ENCODE data around the gene ESRRA.
A peak's percentile ranks its signal among the peaks of the same experiment; 100 is the strongest.

The ESRRA gene

DNA sequence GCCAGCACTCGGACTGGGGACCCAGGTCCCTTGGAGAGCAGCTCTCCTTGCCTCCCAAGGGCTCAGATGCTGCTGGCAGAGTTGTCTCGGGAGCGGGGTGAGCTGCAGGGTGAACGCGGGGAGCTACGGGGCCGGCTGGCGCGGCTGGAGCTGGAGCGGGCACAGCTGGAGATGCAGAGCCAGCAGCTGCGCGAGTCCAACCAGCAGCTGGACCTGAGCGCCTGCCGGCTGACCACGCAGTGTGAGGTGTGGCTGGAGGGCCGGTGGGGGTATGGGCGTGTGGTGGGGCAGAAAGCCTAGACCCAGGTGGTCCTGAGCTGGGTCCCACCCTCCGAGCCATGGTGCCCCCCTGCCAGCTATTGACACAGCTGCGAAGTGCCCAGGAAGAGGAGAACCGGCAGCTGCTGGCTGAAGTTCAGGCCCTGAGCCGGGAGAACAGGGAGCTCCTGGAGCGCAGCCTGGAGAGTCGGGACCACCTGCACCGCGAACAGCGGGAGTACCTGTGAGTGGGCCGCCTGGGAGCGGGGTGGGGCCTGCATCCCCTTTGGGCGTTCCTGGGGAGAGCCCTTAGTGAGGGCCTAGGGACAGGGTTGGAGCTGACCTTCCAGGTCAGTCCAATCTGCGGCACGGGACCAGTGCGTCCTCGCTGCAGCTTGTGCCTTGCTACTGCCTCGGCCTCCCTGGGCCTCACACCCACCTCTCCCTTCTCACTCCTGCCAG, 47.8 kb downstream of the ESRRA start:
- Mint-ChIP-seq H3K4me1 (peaks cover 41% of the 10 kb centered on the region), H3K27ac (no peak overlapping the region), H3K4me3 (no peak overlapping the region), H3K36me3 (peaks cover 34% of the 10 kb centered on the region), H3K9me3 (no peaks in the 10 kb centered on the region), H3K27me3 (no peaks in the 10 kb centered on the region)
- ATAC-seq = no peak

DNA sequence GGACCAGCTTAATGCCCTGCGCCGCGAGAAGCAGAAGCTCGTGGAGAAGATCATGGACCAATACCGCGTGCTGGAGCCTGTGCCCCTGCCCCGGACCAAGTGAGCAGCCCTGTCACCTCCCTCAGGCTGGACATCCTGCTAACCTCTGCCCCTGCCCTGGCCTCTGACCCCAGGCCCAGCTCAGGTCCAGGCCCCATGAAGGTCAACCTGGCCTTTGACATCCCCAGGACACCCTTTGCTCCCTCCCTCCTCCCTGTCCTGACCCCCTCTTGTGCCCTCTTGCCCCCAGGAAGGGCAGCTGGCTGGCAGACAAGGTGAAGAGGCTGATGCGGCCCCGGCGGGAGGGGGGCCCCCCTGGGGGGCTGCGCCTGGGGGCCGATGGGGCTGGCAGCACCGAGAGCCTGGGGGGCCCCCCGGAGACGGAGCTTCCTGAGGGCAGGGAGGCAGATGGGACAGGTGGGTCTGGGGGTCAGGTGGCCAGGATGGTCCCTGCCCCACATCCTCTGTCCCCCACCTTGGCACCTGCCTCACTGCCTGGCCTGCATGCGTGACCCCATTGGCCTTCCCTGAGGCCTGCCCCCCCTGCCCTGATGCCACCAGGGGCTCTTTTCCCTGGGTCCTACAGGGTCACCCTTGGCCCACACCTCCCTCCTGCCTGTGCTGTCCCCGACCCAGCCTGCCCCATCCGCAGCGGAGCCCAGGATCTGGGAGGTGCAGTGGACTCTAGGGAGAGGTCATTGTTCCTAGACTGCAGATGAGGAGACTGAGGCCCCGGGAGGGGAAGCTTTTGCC, 48.6 kb downstream of the ESRRA start:
- no peak for ATAC-seq
- Mint-ChIP-seq H3K27me3 (no peaks in the 10 kb centered on the region), H3K4me1 (peaks cover 44% of the 10 kb centered on the region), H3K9me3 (no peaks in the 10 kb centered on the region), H3K36me3 (peaks cover 32% of the 10 kb centered on the region), H3K4me3 (no peak overlapping the region), H3K27ac (no peak overlapping the region)

DNA sequence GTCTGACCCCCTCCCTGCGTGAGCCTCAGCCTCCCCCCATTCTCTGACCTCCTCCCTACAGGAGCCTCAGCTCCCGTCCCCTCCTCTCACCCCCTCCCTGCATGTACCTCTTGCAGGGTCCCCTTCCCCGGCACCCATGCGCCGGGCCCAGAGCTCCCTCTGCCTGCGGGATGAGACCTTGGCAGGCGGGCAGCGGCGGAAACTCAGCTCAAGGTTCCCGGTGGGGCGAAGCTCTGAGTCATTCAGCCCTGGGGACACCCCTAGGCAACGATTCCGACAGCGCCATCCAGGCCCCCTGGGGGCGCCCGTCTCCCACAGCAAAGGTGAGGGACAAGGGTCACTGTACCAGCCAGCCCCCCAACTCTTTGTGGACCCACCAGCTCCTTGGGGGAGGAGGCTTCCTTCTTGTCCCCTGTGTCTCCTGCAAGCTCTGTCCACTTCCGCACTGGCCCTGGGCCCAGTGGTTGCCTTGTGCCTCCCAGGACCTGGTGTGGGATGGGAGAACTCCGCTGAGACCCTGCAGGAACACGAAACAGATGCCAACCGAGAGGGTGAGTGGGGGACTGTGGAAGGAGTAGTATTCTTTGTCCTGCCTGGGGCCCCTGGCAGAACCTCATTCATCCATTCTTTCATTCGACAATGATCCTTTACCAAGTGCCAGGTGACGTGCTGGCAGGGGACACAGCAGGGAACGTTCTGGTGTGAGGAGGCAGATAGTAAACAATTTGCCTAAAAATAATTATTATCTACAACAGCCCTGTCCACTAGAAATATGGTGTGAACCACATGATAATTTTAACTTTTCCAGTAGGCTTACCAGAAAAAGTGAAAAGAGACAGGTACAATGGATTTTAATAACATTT, 50.0 kb downstream of the ESRRA start:
- H3K9me3 Mint-ChIP-seq = no peaks in the 10 kb centered on the region
- no peaks in the 10 kb centered on the region for H3K27me3 Mint-ChIP-seq
- no peak overlapping the region for H3K4me3 Mint-ChIP-seq
- H3K4me1 Mint-ChIP-seq = peaks cover 54% of the 10 kb centered on the region
- ATAC-seq = peak; percentile 35
- H3K36me3 Mint-ChIP-seq = peaks cover 25% of the 10 kb centered on the region
- peak overlapping the region; percentile 67 for H3K27ac Mint-ChIP-seq

DNA sequence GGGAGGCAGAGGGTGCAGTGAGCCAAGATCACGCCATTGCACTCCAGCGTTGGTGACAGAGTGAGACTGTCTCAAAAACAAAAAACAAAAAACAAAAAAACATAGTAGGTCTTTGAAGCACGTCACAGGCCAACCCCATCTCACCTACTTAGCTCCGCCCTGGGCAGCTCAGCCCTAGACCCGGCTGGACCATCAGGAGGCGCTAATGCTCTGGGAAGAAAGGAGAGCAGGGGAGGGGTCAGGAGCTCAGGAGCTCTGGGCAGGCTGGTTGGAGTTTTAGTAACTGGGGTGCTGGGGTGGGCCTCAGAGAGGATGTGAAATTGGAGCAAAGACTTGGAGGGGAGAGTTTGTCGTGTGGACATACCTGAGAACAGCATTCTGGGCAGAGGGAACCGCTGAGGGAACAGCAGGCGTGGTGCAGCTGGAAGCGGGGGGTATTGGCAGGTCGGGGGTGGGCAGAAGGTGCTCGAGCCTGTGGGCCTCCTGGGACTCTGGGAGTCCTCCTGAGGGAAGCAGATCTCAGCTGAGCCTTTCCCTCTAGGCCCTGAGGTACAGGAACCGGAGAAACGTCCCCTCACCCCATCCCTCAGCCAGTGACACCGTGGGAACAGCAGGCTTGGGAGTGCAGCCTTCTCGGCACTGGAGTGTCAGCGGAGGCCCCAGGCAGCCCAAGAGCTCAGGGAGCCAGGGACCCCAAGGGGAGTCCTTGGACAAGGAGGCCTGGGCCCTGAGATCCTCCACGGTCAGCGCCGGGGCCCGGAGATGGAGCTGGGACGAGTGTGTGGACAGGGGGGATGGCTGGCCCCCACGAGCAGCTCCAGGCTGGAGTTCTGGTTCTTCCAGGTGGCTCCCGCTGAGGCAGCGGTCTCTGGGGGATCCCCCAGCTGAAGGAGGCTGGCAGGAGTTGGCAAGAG, 51.4 kb downstream of the ESRRA start:
- no peaks in the 10 kb centered on the region for H3K27me3 Mint-ChIP-seq
- peaks cover 55% of the 10 kb centered on the region for H3K4me1 Mint-ChIP-seq
- H3K4me3 Mint-ChIP-seq = no peak overlapping the region
- no peaks in the 10 kb centered on the region for H3K9me3 Mint-ChIP-seq
- peak overlapping the region; percentile 48 for H3K27ac Mint-ChIP-seq
- ATAC-seq = no peak
- peaks cover 25% of the 10 kb centered on the region for H3K36me3 Mint-ChIP-seq

DNA sequence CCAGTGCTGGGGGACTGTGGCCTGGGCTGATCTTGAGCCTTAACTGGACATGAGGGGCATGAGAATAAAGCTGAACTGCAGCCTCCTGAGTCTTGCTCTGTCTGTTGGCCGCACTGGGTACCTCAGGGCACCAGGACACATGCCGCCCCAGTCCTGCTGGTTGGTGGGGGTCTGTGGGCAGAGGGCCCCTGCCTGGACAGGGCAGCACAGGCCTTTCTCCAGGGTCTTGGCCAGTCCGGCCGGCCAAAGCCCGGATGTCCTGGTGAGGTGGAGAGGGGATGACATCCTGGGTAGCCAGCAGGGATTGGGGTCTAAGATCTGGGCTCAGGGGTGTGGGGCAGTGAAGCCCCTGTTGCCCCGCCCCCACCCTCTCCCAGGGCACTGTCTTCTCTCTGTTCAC, 52.1 kb downstream of the ESRRA start:
- no peak overlapping the region for H3K27ac Mint-ChIP-seq
- no peaks in the 10 kb centered on the region for H3K9me3 Mint-ChIP-seq
- ATAC-seq = no peak
- H3K36me3 Mint-ChIP-seq = peaks cover 24% of the 10 kb centered on the region
- peaks cover 56% of the 10 kb centered on the region for H3K4me1 Mint-ChIP-seq
- no peaks in the 10 kb centered on the region for H3K27me3 Mint-ChIP-seq
- no peak overlapping the region for H3K4me3 Mint-ChIP-seq

DNA sequence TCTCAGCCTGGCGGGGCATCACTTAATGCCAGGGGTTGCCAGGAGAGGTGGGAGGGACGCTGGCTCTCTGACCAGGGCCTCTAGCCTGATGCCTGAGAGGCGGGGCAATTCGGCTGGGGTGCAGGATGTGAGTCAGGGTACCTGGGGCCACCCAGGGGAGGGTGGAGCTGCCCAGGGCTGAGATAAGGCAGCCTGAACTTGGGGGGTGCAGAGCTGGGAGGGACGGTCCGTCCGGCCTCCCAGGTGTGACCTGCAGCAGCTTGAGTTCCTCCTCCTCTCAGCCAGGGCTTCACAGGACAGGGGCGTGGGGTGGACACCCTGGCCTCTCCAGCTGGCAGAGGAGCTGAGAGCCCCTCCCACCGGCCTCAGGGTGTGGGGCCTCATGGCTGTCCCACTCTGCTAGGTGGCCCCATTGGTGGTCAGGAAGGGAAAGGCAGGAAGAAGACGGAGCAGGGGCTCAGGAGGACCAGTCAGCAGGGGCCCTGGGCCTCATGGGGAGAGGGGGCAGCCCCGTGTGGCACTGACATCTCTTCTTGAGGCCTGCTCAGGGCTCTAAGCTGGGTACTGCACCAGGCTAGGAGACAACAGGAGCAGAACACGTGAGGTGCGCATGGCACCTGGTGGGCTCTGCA, 52.7 kb downstream of the ESRRA start:
- peaks cover 22% of the 10 kb centered on the region for H3K36me3 Mint-ChIP-seq
- peak overlapping the region; percentile 77 for H3K27ac Mint-ChIP-seq
- no peak for ATAC-seq
- peak overlapping the region; percentile 57 for H3K4me3 Mint-ChIP-seq
- H3K4me1 Mint-ChIP-seq = peaks cover 56% of the 10 kb centered on the region
- H3K27me3 Mint-ChIP-seq = no peaks in the 10 kb centered on the region
- no peaks in the 10 kb centered on the region for H3K9me3 Mint-ChIP-seq

DNA sequence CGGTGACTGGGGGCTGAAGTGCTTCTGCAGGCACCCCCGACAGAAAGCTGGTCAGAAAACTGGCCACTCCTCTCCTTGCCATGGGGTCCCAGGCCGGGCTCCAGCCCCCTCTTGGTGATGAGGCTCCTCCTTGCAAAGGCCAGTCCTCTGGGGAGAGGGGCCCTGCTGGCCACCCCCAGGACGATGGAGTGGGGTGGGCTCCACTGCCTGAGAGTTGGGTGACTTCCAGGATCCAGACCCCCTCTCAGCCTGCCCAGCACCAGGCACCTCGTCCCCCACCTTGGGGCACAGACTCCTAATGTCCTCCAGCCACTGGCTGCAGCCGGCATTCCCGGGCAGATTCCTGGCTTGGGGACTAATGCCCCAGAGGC, 53.2 kb downstream of the ESRRA start:
- H3K27ac Mint-ChIP-seq = peak overlapping the region; percentile 77
- peaks cover 27% of the 10 kb centered on the region for H3K36me3 Mint-ChIP-seq
- ATAC-seq = no peak
- no peaks in the 10 kb centered on the region for H3K27me3 Mint-ChIP-seq
- H3K4me1 Mint-ChIP-seq = peaks cover 60% of the 10 kb centered on the region
- peak overlapping the region; percentile 57 for H3K4me3 Mint-ChIP-seq
- no peaks in the 10 kb centered on the region for H3K9me3 Mint-ChIP-seq

DNA sequence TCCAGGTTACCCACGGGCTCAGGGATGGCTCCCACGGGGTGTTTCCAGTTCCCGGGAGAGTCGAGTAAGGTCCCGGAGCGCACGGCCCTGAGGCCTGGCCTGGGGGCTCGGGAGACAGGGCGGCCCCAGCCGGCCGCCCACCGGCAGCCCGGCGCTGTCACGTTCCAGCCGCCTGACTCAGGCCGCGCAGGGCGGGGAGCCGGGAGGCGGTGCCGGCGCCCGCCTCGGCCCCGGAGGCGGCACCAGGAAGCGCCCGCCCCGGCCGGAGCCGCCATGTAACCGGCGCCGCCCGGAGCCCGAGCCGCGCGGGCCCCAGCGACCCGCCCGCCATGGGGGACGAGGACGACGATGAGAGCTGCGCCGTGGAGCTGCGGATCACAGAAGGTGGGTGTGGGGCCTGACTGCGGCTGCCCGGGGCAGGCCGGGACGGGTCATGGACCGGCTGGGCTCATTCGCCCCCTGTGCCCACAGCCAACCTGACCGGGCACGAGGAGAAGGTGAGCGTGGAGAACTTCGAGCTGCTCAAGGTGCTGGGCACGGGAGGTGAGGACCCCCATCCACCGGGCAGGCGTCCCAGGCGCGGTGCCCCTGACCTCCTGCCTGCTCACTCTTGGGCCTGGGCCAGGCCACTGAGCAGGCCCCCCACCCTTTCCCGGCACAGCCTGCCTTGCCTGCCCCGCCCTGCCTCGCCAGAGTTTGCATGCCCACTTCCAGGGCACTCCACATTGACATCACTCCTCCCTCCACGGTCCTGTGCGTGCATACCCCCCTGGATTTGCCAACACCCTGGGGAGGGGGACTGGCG, 53.8 kb downstream of the ESRRA start, which contains the start of gene RPS6KA4:
Gene RPS6KA4, plus strand, starts transcription at position 256 of the 805 bp plus-strand sequence. Its CDS starts 74 bp downstream, at position 330.
- H3K36me3 Mint-ChIP-seq = peaks cover 33% of the 10 kb centered on the region
- peak within 1 kb of the TSS; percentile 82 for H3K4me3 Mint-ChIP-seq
- H3K4me1 Mint-ChIP-seq = peaks cover 65% of the 10 kb centered on the region
- ATAC-seq = peak; percentile 85
- no peaks in the 10 kb centered on the region for H3K9me3 Mint-ChIP-seq
- H3K27me3 Mint-ChIP-seq = no peaks in the 10 kb centered on the region
- peak within 1 kb of the TSS; percentile 77 for H3K27ac Mint-ChIP-seq

DNA sequence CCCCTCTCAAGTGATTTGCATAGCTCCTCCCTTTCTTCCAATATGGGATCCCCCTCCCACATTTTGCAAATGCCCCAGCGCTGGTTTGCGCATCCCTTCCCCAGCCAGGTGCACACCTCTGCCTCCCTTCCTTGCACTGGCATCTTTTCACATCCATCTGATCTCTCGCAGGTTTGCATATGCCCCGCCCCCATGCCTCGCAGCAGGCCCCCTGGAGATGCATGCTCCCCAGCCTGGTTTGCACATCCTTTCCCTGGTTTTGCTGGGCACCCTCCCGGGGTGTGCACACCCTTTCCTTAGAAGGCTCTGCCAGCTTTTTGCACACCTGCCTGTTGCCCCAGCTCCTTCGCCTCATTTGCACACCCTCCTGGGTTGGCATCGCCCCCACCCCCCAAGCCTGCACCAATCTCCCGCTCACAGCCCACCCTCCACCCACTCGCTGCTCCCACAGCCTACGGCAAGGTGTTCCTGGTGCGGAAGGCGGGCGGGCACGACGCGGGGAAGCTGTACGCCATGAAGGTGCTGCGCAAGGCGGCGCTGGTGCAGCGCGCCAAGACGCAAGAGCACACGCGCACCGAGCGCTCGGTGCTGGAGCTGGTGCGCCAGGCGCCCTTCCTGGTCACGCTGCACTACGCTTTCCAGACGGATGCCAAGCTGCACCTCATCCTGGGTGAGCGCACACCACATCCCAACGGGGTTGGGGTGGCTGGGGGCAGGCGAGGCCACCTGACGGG, 54.6 kb downstream of the ESRRA start:
- Mint-ChIP-seq H3K4me1 (peaks cover 67% of the 10 kb centered on the region), H3K27ac (peak overlapping the region; percentile 77), H3K36me3 (peaks cover 38% of the 10 kb centered on the region), H3K9me3 (no peaks in the 10 kb centered on the region), H3K4me3 (peak overlapping the region; percentile 82), H3K27me3 (no peaks in the 10 kb centered on the region)
- no peak for ATAC-seq

DNA sequence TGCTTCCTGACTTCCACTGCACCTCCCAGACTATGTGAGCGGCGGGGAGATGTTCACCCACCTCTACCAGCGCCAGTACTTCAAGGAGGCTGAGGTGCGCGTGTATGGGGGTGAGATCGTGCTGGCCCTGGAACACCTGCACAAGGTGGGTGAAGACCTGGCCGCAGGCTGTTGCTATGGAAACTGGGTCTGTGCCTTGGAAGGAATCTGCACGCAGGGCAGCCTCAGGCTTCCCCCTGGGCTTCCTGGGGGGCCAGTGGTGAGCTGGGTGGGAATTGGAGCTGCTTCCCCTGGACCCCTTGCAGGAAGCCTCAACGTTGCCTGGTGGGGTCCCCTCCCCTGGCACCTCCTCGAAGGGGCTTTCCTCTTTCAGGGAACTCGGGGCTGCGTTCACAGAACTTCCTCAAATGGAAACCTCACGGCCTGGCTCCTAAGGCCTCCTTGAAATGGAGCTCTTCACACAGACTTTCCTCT, 55.2 kb downstream of the ESRRA start:
- H3K4me1 Mint-ChIP-seq = peaks cover 61% of the 10 kb centered on the region
- no peaks in the 10 kb centered on the region for H3K27me3 Mint-ChIP-seq
- peak overlapping the region; percentile 77 for H3K27ac Mint-ChIP-seq
- no peak for ATAC-seq
- H3K4me3 Mint-ChIP-seq = peak overlapping the region; percentile 82
- H3K36me3 Mint-ChIP-seq = peaks cover 38% of the 10 kb centered on the region
- no peaks in the 10 kb centered on the region for H3K9me3 Mint-ChIP-seq

DNA sequence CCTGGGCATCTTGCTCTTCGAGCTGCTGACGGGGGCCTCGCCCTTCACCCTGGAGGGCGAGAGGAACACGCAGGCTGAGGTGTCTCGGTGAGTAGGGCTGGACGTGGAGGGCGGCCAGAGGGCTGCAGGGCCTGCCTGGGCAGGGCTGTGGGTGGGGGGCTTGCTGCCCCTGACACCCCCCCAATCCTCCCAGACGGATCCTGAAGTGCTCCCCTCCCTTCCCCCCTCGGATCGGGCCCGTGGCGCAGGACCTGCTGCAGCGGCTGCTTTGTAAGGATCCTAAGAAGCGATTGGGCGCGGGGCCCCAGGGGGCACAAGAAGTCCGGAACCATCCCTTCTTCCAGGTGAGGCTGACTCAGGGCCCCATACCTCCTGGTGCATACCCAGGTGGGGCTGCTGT, 56.3 kb downstream of the ESRRA start:
- Mint-ChIP-seq H3K27ac (no peak overlapping the region), H3K4me1 (peaks cover 56% of the 10 kb centered on the region), H3K36me3 (peaks cover 38% of the 10 kb centered on the region), H3K9me3 (no peaks in the 10 kb centered on the region), H3K27me3 (no peaks in the 10 kb centered on the region), H3K4me3 (no peak overlapping the region)
- ATAC-seq = no peak

DNA sequence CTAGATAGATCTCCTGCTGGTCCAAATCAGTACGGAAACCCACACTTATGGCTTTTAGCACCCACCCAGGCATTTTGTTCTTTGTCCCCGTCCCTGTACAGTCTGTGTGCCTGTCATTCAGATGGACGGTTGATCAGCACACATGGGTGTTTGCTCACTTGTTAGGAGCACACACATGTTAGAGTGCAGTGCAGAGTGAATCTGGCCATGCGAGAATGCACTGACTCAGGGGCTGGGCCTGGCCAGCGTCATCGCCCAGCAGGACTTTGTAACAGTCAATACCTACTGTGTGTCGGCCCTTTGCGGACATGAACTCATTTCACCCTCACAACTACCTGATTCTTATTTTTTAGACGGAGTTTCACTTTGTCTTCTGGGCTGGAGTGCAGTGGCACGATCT, 57.0 kb downstream of the ESRRA start:
- H3K36me3 Mint-ChIP-seq = peaks cover 39% of the 10 kb centered on the region
- ATAC-seq = no peak
- H3K4me3 Mint-ChIP-seq = no peak overlapping the region
- peaks cover 53% of the 10 kb centered on the region for H3K4me1 Mint-ChIP-seq
- no peaks in the 10 kb centered on the region for H3K27me3 Mint-ChIP-seq
- no peaks in the 10 kb centered on the region for H3K9me3 Mint-ChIP-seq
- H3K27ac Mint-ChIP-seq = no peak overlapping the region

DNA sequence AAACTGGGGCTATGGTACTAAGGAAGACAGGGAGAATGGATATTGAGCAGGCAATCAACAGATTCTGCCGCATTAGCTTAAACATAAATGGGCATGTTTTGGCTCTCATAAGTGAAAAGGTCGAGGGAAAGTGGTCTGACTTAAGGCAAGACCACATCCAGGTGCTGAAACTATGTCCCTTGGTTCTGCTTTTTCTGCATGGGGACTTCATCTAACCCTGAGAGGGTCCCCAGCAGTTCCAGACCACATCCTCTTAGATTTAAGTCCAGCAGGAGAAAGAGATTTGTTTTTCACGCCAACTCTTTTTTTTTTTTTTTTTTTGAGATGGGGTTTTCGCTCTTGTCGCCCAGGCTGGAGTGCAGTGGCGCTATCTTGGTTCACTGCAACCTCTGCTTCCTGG, 59.1 kb downstream of the ESRRA start:
- peaks cover 41% of the 10 kb centered on the region for H3K4me1 Mint-ChIP-seq
- peaks cover 56% of the 10 kb centered on the region for H3K36me3 Mint-ChIP-seq
- no peak overlapping the region for H3K4me3 Mint-ChIP-seq
- peak; percentile 78 for ATAC-seq
- peak overlapping the region; percentile 49 for H3K27ac Mint-ChIP-seq
- H3K27me3 Mint-ChIP-seq = no peaks in the 10 kb centered on the region
- no peaks in the 10 kb centered on the region for H3K9me3 Mint-ChIP-seq

All from stimulated activated memory B cell treated with anti-CD40 and anti-IgM and Interleukin-4, amounts not matched to agents 10 μg/mL and 1 μg/mL and 100 μg/mL, for 72 hours (primary cell).